ENCODE measurements around the gene CEBPB.

CEBPB gene

DNA sequence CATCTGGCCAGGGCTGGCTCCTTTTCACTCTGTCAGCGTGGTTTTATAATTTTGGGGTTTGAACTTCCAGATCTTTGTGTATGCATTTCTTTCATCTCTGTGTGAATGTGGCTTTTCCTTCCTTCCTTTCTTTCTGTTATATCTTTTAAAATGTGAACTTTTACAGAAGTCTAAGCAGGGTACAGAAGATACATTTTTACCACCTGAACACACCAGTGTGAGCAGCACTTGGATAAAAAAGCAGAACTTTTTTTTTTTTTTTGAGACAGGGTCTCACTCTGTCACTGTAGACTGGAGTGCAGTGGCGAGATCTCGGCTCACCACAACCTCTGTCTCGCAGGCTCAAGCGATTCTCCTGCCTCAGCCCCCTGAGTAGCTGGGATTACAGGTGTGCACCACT is 20.5 kb downstream of the CEBPB start:
- no peak overlapping the region for H3K4me3 Mint-ChIP-seq

DNA sequence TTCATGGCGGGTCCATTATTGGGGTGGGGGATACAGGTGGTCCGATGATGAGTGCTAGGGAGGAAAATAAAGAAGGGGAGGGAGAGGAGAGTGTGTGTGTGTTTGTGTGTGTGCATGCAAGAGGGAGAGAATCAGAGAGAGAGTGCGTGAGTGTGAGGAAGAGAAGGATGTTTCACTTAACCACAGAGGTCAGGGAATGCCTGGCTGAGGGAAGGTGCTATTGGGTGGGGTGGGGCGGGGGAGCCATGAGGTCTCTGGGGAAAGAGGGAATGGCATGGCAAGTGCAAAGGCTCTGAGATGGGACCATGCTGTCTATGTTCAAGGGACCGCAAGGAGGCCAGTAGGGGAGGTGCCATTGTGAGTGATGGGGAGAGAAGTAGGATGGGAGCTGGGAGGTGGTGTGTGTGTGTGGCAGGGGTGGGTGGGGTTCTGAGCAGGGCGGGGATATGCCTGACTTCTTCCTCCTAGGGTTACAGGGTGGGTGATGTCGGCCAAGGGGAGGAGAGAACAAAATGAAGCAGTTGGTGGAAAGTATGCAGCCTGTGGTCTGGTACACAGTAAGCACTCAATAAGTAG is 23.0 kb downstream of the CEBPB start:
- H3K9me3 Mint-ChIP-seq, result no peaks in the 10 kb centered on the region
- H3K4me3 Mint-ChIP-seq, result no peak overlapping the region
- H3K36me3 Mint-ChIP-seq (ENCODE audit: low read depth), result no peaks in the 10 kb centered on the region
- H3K4me1 Mint-ChIP-seq, result peaks cover 46% of the 10 kb centered on the region
- TF ChIP-seq, protein P1, sequence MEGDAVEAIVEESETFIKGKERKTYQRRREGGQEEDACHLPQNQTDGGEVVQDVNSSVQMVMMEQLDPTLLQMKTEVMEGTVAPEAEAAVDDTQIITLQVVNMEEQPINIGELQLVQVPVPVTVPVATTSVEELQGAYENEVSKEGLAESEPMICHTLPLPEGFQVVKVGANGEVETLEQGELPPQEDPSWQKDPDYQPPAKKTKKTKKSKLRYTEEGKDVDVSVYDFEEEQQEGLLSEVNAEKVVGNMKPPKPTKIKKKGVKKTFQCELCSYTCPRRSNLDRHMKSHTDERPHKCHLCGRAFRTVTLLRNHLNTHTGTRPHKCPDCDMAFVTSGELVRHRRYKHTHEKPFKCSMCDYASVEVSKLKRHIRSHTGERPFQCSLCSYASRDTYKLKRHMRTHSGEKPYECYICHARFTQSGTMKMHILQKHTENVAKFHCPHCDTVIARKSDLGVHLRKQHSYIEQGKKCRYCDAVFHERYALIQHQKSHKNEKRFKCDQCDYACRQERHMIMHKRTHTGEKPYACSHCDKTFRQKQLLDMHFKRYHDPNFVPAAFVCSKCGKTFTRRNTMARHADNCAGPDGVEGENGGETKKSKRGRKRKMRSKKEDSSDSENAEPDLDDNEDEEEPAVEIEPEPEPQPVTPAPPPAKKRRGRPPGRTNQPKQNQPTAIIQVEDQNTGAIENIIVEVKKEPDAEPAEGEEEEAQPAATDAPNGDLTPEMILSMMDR (IDR thresholded peaks at IDR 0.05), result no peak
- H3K27me3 Mint-ChIP-seq (ENCODE audit: low read depth, poor library complexity), result peaks cover 19% of the 10 kb centered on the region
- DNase-seq, result no peak
- H3K27ac Mint-ChIP-seq, result peak overlapping the region; percentile 11

More for the DNA sequence above, 20.5 kb downstream of the CEBPB start:
- Mint-ChIP-seq H3K4me1 (peaks cover 24% of the 10 kb centered on the region), H3K27ac (no peak overlapping the region), H3K9me3 (no peaks in the 10 kb centered on the region), H3K36me3 (ENCODE audit: low read depth) (no peaks in the 10 kb centered on the region), H3K27me3 (ENCODE audit: low read depth, poor library complexity) (peaks cover 19% of the 10 kb centered on the region)
- TF ChIP-seq, protein P1 (IDR thresholded peaks at IDR 0.05), result no peak
- DNase-seq, result no peak

DNA sequence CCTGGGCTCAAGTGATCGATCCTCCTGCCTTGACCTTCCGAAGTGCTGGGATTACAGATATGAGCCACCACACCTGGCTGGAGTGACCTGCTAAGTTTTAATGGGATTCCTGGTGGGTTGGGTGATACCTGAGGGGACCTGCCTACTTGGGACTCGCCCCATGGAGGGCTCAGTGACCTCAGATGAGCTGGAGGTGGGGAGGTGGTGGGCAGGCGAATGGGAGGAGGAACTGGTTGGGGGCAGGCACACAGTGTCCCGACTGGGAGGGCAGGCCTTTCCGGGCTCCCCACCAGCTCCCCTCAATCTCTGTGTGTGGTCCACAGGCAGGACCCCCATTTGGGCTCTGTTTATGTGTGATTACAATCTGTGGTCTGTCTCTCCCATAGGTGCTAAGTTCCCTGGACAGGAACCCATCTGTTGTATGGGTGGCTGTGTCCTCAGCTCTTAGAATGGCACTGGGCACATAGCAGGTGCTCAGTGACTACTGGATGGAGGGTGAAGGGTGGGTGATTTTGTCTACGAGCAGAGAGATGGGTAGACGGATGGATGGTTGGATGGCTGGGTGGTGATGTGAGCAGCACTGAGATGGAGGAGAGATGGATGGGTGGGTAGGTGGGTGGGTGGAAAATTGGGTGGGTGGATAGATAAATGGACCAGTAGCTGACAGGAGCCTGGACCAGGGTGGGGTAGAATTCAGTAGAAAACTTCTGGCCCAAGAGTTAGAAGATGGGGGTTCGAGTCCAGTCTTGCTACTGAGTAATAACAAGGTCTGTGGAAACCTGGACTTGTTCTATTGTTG is 23.8 kb downstream of the CEBPB start:
- no peak for DNase-seq
- Mint-ChIP-seq H3K27ac (peak overlapping the region; percentile 78), H3K4me3 (no peak overlapping the region), H3K9me3 (no peaks in the 10 kb centered on the region), H3K4me1 (peaks cover 54% of the 10 kb centered on the region), H3K36me3 (ENCODE audit: low read depth) (no peaks in the 10 kb centered on the region), H3K27me3 (ENCODE audit: low read depth, poor library complexity) (peaks cover 19% of the 10 kb centered on the region)
- TF ChIP-seq, protein P1 (IDR thresholded peaks at IDR 0.05), result no peak

DNA sequence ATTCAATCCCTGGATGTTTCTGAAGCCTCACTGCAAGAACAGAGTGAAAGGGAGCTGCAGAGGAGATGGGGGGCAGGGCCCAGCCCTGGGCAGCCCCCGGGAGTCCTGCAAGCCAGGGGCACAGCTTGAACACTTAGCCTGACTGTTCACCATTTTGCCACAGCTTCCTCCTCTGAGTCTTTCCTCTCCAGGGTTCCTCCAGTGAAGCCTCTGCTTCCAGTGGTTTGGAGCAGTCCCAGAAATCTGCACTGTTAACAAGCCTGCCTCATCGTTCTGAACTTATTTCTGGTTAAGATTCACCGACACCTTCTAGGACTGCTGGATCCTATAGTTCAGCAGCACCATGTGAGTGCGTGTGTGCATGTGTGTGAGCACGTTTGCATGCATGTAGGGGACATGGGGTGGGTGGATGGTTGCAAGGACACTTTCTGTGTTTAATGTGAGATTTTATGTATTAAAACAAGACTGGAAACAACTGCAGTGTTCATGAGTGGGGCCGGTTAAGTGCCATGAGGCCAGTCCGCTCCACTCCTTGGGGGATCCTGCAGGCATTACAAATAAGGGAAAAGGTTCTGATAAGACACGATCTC is 24.6 kb downstream of the CEBPB start:
- no peak overlapping the region for H3K27ac Mint-ChIP-seq

DNA sequence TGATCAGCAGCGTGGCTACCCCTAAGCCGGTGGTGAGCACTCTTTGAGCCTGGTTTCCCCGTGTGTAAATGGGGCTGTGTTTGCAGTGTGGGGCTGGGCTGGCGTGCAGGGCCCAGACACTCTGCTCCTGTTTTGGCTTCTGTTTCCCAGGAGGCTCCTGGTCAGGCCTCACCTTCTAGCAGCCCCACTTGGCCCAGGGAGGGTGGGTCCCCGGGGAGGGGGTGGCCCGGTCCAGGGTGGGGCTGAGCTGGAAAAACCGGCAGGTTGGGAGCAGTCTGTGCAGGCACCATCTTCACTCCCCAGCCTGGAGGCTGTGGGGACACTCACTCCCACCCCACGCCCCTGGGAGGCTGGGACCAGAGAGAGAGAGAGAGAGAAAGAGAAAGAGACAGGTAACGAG is 25.3 kb downstream of the CEBPB start:
- TF ChIP-seq, protein P1 (IDR thresholded peaks at IDR 0.05), result no peak
- Mint-ChIP-seq H3K4me3 (no peak overlapping the region), H3K27me3 (ENCODE audit: low read depth, poor library complexity) (peaks cover 18% of the 10 kb centered on the region), H3K4me1 (peaks cover 64% of the 10 kb centered on the region), H3K36me3 (ENCODE audit: low read depth) (no peaks in the 10 kb centered on the region), H3K27ac (no peak overlapping the region), H3K9me3 (no peaks in the 10 kb centered on the region)
- no peak for DNase-seq

More for the DNA sequence above, 24.6 kb downstream of the CEBPB start:
- Mint-ChIP-seq H3K4me1 (peaks cover 61% of the 10 kb centered on the region), H3K36me3 (ENCODE audit: low read depth) (no peaks in the 10 kb centered on the region), H3K9me3 (no peaks in the 10 kb centered on the region), H3K27me3 (ENCODE audit: low read depth, poor library complexity) (peaks cover 19% of the 10 kb centered on the region), H3K4me3 (no peak overlapping the region)
- TF ChIP-seq, protein P1 (IDR thresholded peaks at IDR 0.05), result no peak
- no peak for DNase-seq
